Large intestine (tissue), 3 donors: Measurements from ENCODE around the gene C6. TPM values are rescaled to one million over a fixed set of nuclear protein-coding genes. Genes with fewer than 3 reads are reported as not detected.
"Not testable (repeated sequence)": the region's sequence is repeated elsewhere in the genome, so short reads cannot be mapped to it uniquely, and the experiment has no call there.

Experiments used
- DNase-seq, 2 donors: peaks; one replicate each; pipeline versions ENCODE4 v3.0.0 to v3.0.0-alpha.2; 2013
- H3K27ac ChIP-seq: one replicate; pipeline ENCODE4 v1.5.1; 2013; ENCODE audit warnings: low read length
- H3K27me3 ChIP-seq: 2 replicates; pipeline ENCODE4 v1.6.1; 2013; ENCODE audit warnings: low read length; ENCODE audit not compliant: control insufficient read depth, insufficient read depth
- H3K36me3 ChIP-seq: 2 replicates; pipeline ENCODE4 v1.6.1; 2013; ENCODE audit warnings: low read length; ENCODE audit not compliant: control insufficient read depth, insufficient read depth
- H3K4me1 ChIP-seq: one replicate; pipeline ENCODE4 v1.6.1; 2013; ENCODE audit warnings: low read length; ENCODE audit not compliant: control insufficient read depth, insufficient read depth
- H3K4me3 ChIP-seq: one replicate; pipeline ENCODE4 v1.5.1; 2013; ENCODE audit warnings: low read length
- H3K9me3 ChIP-seq: one replicate; pipeline ENCODE4 v1.6.1; 2013; ENCODE audit warnings: mild to moderate bottlenecking, low read depth, low read length, moderate library complexity; ENCODE audit not compliant: control insufficient read depth
- WGBS: methylation state at CpG from one replicate; pipeline ENCODE4 v1.1.5; 2013; ENCODE audit warnings: low lambda C conversion rate; ENCODE audit not compliant: insufficient coverage; 5-methylcytosine and 5-hydroxymethylcytosine counted together
- polyA plus RNA-seq: library from polyadenylated mRNA; unstranded; fragments of 120-200 nt; gene quantifications from one replicate; pipeline ENCODE4 v1.2.1, GENCODE V29; 2013

The C6 gene
- polyA plus RNA-seq, 1 donor = 39.4 TPM

GRCh38 chr5:41201082-41201772, 12.1 kb downstream of the C6 start:
- no peak for DNase-seq
- Histone ChIP-seq H3K4me1 (peaks cover 2% of the 10 kb centered on the region), H3K4me3 (no peak overlapping the region), H3K9me3 (peaks cover 12% of the 10 kb centered on the region), H3K27me3 (no peaks in the 10 kb centered on the region), H3K27ac (no peak overlapping the region), H3K36me3 (peaks cover 2% of the 10 kb centered on the region)
- no CpG with 5 or more reads among the region's 1 CpG for WGBS

GRCh38 chr5:41200506-41200905, 12.8 kb downstream of the C6 start:
- H3K4me3 ChIP-seq = no peak overlapping the region
- no CpG with 5 or more reads among the region's 2 CpGs for WGBS
- H3K27me3 ChIP-seq = no peaks in the 10 kb centered on the region
- H3K4me1 ChIP-seq = peaks cover 2% of the 10 kb centered on the region
- H3K36me3 ChIP-seq = peaks cover 4% of the 10 kb centered on the region
- H3K27ac ChIP-seq = no peak overlapping the region
- H3K9me3 ChIP-seq = peaks cover 9% of the 10 kb centered on the region
- DNase-seq = no peak

DNA sequence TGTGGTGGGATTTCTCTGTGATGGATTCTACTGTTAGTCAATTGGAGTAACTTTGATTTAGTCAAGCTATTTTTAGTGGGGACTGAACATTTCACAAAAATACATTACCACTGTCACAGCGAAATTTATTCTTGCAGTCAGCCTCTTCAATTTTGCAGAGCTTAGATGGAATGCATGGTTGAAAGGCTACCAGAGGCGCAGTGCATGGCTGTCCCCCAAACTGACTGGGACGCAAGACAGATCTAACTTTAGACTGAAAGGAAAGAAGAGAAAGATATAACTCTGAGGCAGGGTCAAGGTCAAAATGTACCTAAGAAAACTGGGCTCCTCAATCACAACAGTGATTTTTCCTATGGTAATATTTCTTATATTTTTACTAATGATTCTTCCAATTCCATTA, 13.7 kb downstream of the C6 start:
- Histone ChIP-seq H3K9me3 (peaks cover 2% of the 10 kb centered on the region), H3K4me3 (no peak overlapping the region), H3K4me1 (peaks cover 2% of the 10 kb centered on the region), H3K36me3 (peaks cover 12% of the 10 kb centered on the region), H3K27ac (no peak overlapping the region), H3K27me3 (no peaks in the 10 kb centered on the region)
- DNase-seq = no peak
- WGBS = 80% methylated on average over 1 of the region's 3 CpGs

DNA sequence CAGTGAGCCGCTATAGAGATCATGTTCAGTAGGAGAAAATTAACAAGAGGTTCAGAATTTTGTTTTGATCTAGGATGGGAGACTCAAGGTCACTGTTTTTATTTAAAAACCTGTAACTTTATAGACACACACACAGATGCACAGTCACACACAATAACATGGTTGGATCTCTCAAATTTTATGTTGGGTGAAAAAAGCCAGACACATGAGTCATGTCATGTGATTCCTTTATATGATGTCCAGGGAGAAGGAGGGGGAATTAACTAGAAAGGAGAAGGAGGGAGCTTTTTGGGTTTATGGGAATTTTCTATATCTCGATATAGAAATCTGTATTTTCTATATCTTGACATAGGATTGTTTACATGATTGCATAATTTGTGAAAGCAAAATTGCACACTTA, 17.1 kb downstream of the C6 start:
- Histone ChIP-seq H3K27ac (no peak overlapping the region), H3K4me3 (no peak overlapping the region), H3K27me3 (no peaks in the 10 kb centered on the region), H3K4me1 (no peaks in the 10 kb centered on the region), H3K36me3 (peaks cover 12% of the 10 kb centered on the region), H3K9me3 (no peaks in the 10 kb centered on the region)
- DNase-seq = no peak
- no CpG with 5 or more reads among the region's 2 CpGs for WGBS

DNA sequence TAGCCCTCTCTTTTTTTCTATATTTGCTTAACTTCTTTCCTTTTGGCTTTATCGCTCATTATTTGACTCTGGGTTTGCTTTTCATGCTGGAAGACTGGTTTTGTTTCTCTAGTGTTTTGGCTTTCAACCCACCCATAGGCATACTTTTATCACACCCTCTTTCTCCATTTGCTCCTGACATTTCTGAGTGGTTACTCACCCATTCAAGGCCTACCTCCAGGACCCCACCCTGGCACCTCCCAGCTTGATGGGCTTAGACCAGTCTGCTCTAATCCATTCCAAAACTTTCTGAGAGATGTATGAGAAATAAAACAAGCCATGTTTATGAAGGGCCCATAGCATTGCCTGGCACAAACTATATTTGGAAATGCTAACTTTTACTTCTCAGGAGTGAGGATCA, 18.1 kb downstream of the C6 start:
- Histone ChIP-seq H3K27ac (no peak overlapping the region), H3K27me3 (no peaks in the 10 kb centered on the region), H3K9me3 (no peaks in the 10 kb centered on the region), H3K4me3 (no peak overlapping the region), H3K4me1 (no peaks in the 10 kb centered on the region), H3K36me3 (peaks cover 10% of the 10 kb centered on the region)
- DNase-seq = no peak
- 100% methylated on average over 1 of the region's 1 CpG for WGBS

- Histone ChIP-seq H3K27me3 (no peaks in the 10 kb centered on the region), H3K9me3 (no peaks in the 10 kb centered on the region), H3K4me3 (no peak overlapping the region), H3K27ac (no peak overlapping the region), H3K4me1 (no peaks in the 10 kb centered on the region), H3K36me3 (peaks cover 10% of the 10 kb centered on the region)
- 88% methylated on average over 1 of the region's 3 CpGs for WGBS
- DNase-seq = no peak
These were observed 19.0 kb downstream of the C6 start for GRCh38 chr5:41194339-41194738.

GRCh38 chr5:41193456-41194205, 19.7 kb downstream of the C6 start:
- Histone ChIP-seq H3K27ac (no peak overlapping the region), H3K27me3 (no peaks in the 10 kb centered on the region), H3K36me3 (peaks cover 10% of the 10 kb centered on the region), H3K4me3 (no peak overlapping the region), H3K4me1 (no peaks in the 10 kb centered on the region), H3K9me3 (no peaks in the 10 kb centered on the region)
- DNase-seq = no peak
- WGBS = no CpG with 5 or more reads among the region's 5 CpGs

GRCh38 chr5:41191249-41191648, 22.1 kb downstream of the C6 start:
- H3K27ac ChIP-seq = no peak overlapping the region
- WGBS = no CpG with 5 or more reads among the region's 4 CpGs
- no peak overlapping the region for H3K4me3 ChIP-seq
- H3K4me1 ChIP-seq = no peaks in the 10 kb centered on the region
- no peaks in the 10 kb centered on the region for H3K9me3 ChIP-seq
- H3K27me3 ChIP-seq = no peaks in the 10 kb centered on the region
- DNase-seq = no peak
- H3K36me3 ChIP-seq = peaks cover 10% of the 10 kb centered on the region

- Histone ChIP-seq H3K27me3 (no peaks in the 10 kb centered on the region), H3K9me3 (no peaks in the 10 kb centered on the region), H3K27ac (no peak overlapping the region), H3K4me1 (peaks cover 24% of the 10 kb centered on the region), H3K4me3 (no peak overlapping the region), H3K36me3 (no peaks in the 10 kb centered on the region)
- no CpG with 5 or more reads among the region's 1 CpG for WGBS
- no peak for DNase-seq
These were observed 27.2 kb downstream of the C6 start for GRCh38 chr5:41186143-41186542.

DNA sequence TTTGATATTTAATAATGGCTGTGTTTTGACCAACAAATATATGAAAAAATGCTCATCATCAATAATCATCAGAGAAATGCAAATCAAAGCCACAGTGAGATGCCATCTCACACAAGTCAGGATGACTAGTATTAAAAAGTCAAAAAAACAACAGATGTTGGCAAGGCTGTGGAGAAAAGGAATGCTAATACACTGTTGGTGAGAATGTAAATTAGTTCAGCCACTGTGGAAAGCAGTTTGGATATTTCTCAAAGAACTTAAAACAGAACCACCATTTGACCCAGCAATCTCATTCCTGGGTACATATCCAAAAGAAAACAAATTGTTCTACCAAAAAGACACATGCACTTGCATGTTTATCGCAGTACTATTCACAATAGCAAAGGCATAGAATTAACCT, 30.0 kb downstream of the C6 start:
- H3K36me3 ChIP-seq, H3K9me3 ChIP-seq, DNase-seq, H3K27me3 ChIP-seq, H3K4me3 ChIP-seq: not testable (repeated sequence)
- WGBS = no CpG with 5 or more reads among the region's 1 CpG
- H3K27ac ChIP-seq = peak overlapping the region; percentile 54
- H3K4me1 ChIP-seq = peaks cover 24% of the 10 kb centered on the region

DNA sequence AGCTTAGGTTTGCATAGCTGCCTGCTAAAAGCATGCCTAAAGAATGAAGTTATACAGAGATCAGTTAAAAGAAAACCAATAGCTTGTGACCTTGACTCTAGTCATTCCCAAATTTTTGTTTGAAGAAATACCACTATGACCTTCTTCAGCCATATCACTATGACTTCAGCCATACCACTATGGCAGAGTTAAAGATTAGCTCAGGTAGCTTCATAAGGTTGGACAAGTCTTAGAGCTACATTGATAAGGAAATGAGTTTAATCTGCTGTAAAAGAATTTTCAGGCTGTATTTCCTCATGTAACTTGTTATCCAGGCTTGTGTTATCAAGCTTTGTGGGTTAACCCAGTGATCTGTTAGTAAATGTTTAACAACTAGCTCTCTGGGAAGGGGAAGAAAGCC, 30.7 kb downstream of the C6 start:
- no peaks in the 10 kb centered on the region for H3K36me3 ChIP-seq
- no peaks in the 10 kb centered on the region for H3K9me3 ChIP-seq
- no peak overlapping the region for H3K4me3 ChIP-seq
- peak; percentile 66 to 90 for DNase-seq
- H3K27ac ChIP-seq = peak overlapping the region; percentile 69
- no peaks in the 10 kb centered on the region for H3K27me3 ChIP-seq
- peaks cover 24% of the 10 kb centered on the region for H3K4me1 ChIP-seq
